IMR-90 (cell line): ENCODE data around the gene ARMC5.

ENCODE experiments used
- CEBPB ChIP-seq: IDR thresholded peaks from 2 replicates; pipeline ENCODE4 v1.6.1; 2012; ENCODE audit warnings: low read depth, low read length, improper control_type of control experiment
- CHD1 ChIP-seq: IDR thresholded peaks from 2 replicates; pipeline ENCODE4 v1.6.1; 2012; ENCODE audit warnings: low read depth, low read length, improper control_type of control experiment
- CTCF ChIP-seq: conservative IDR thresholded peaks from 2 replicates; pipeline ENCODE4 v1.5.1; 2012; ENCODE audit warnings: mild to moderate bottlenecking, low read depth, low read length, improper control_type of control experiment
- POLR2A ChIP-seq: IDR thresholded peaks from 2 replicates; pipeline ENCODE4 v1.6.1; 2012; ENCODE audit warnings: mild to moderate bottlenecking, low read depth, low read length
- RCOR1 ChIP-seq: IDR thresholded peaks from 2 replicates; pipeline ENCODE4 v1.6.1; 2012; ENCODE audit warnings: mild to moderate bottlenecking, low read length, improper control_type of control experiment; ENCODE audit not compliant: insufficient replicate concordance
- RFX5 ChIP-seq: IDR thresholded peaks from 2 replicates; pipeline ENCODE4 v1.8.0; 2012; ENCODE audit warnings: low read depth, mild to moderate bottlenecking, low read length, moderate library complexity

DNA sequence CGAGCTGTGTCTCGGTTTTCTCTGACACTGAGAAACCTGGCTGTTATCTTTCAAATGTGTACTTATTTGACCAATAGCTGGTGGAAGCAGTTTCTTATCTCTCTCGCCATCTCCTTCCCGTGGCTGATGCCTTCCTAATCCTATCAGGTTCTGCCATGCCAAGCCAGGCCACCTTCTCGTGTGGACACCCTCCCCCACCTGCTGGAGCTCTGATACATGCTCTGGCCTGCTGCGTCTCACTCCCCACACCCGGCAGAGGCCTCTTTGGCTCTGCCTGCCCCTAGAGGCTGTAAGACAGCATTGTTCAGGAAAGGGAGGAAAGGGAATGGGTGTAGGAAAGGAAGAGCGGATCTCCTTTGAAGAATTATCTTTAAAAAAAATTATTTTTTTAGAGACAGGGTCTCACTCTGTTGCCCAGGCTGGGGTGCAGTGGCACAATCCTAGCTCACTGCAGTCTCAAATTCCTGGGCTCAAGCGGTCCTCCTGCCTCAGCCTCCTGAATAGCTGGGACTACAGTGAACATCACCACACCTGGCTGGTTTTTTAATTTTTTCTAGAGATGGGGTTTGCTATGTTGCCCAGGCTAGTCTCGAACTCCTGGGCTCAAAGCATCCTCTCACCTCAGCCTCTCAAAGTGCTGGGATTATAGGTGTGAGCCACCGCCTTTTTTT is 7.5 kb upstream of the ARMC5 start:
- TF ChIP-seq RFX5 (no peak), CTCF (peak; percentile 72), RCOR1 (no peak), CEBPB (no peak), POLR2A (0 out of 2 replicates have a peak, but pooled peaks have one; percentile 14), CHD1 (no peak)
